ENCODE results near the gene OTOS.

OTOS gene

GRCh38 chr2:240149943-240150784 lies 9.7 kb upstream of the OTOS start:
- no peak overlapping the region for H3K23ac ChIP-seq (ENCODE audit: low read depth, low read length, poor library complexity)
- H3K79me1 ChIP-seq (ENCODE audit: low read depth, low read length), result no peaks in the 10 kb centered on the region
- WGBS, 2 donors (ENCODE audit: extremely low coverage in 2 of 2, insufficient read length in 2 of 2, insufficient replicate concordance in 1 of 2), result no CpG with 5 or more reads among the region's 12 CpGs

DNA sequence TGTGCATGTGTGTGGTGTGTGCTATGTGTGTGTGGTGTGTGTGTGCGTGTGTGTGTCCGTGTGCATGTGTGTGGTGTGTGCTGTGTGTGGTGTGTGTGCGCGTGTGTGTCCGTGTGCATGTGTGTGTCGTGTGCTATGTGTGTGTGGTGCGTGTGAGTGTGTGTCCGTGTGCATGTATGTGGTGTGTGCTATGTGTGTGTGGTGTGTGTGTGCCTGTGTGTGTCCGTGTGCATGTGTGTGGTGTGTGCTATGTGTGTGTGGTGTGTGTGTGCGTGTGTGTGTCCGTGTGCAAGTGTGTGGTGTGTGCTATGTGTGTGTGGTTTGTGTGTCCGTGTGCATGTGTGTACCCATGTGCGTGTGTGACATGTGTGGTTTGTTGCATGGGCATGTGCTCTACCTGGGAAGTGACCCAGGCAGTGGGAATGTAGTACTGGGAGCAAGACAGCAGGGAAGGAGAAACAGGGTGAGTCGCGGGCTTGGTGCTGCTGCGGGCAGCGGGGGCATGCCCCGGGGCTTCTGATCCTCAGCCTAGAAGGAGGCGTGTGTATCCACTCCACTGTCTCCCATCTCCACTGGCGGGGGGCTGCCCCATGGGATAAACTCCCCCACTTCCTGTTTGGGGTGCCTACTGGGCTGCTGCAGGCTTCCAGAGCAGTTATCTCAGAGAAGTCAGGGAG lies 7.6 kb upstream of the OTOS start:
- Histone ChIP-seq H3K18ac (ENCODE audit: low read length) (peak overlapping the region; percentile 67), H3K36me3 (replicated peaks in 1 of 2; ENCODE audit: control insufficient read depth in 2 of 2, insufficient read depth in 2 of 2, low read length in 2 of 2) (peaks cover 0 to 3% of the 10 kb centered on the region in 2 donors), H3K14ac (ENCODE audit: low read length) (peak overlapping the region; percentile 63), H3K27me3 (ENCODE audit: control insufficient read depth in 3 of 3, insufficient read depth in 3 of 3, low read depth in 1 of 3, low read length in 3 of 3) (peaks cover 0 to 16% (median 3%) of the 10 kb centered on the region in 3 experiments), H3K4me1 (ENCODE audit: control insufficient read depth in 2 of 2, insufficient read depth in 1 of 2, low read depth in 1 of 2, low read length in 2 of 2) (peaks cover 0 to 2% of the 10 kb centered on the region in 2 donors), H2AK5ac (ENCODE audit: low read depth, low read length) (peak overlapping the region; percentile 20), H2AFZ (ENCODE audit: low read length) (no peak overlapping the region), H2BK5ac (ENCODE audit: low read length) (peak overlapping the region; percentile 27), H3K4me3 (ENCODE audit: low read length in 2 of 2) (peak overlapping the region in 1 of 2 donors; percentile 72), H3K4ac (ENCODE audit: low read length) (no peak overlapping the region), H3K27ac (replicated peaks; ENCODE audit: low read length) (no peak overlapping the region), H4K8ac (ENCODE audit: low read depth, low read length) (peak overlapping the region; percentile 43), H3K9me3 (replicated peaks in 1 of 2; ENCODE audit: control insufficient read depth in 2 of 2, insufficient read depth in 1 of 2, low read depth in 1 of 2, low read length in 2 of 2) (peaks cover 0 to 1% of the 10 kb centered on the region in 2 donors), H3K79me1 (ENCODE audit: low read depth, low read length) (peaks cover 2% of the 10 kb centered on the region), H2BK15ac (ENCODE audit: low read length) (peak overlapping the region; percentile 45), H2BK120ac (ENCODE audit: low read depth, low read length) (no peak overlapping the region), H3K4me2 (ENCODE audit: insufficient read depth, low read length, poor library complexity, severe bottlenecking) (no peak overlapping the region), H2BK12ac (ENCODE audit: low read length) (peak overlapping the region; percentile 63), H3K9ac (ENCODE audit: low read depth, low read length, poor library complexity) (peak overlapping the region; percentile 78), H3K23ac (ENCODE audit: low read depth, low read length, poor library complexity) (peak overlapping the region; percentile 50), H4K91ac (ENCODE audit: low read depth, low read length, poor library complexity) (peak overlapping the region; percentile 1)
- no peak for DNase-seq (ENCODE audit: low spot score)
- no CpG with 5 or more reads among the region's 20 CpGs for WGBS, 2 donors (ENCODE audit: extremely low coverage in 2 of 2, insufficient read length in 2 of 2, insufficient replicate concordance in 1 of 2)

More at GRCh38 chr2:240149943-240150784, 9.7 kb upstream of the OTOS start:
- no peak overlapping the region for H3K4ac ChIP-seq (ENCODE audit: low read length)
- no peak overlapping the region for H3K4me2 ChIP-seq (ENCODE audit: insufficient read depth, low read length, poor library complexity, severe bottlenecking)
- no peak overlapping the region for H3K27ac ChIP-seq (replicated peaks; ENCODE audit: low read length)
- H3K27me3 ChIP-seq (ENCODE audit: control insufficient read depth in 3 of 3, insufficient read depth in 3 of 3, low read depth in 1 of 3, low read length in 3 of 3), result peaks cover 0 to 23% (median 3%) of the 10 kb centered on the region in 3 experiments
- no peak overlapping the region for H3K4me3 ChIP-seq (ENCODE audit: low read length in 2 of 2)
- DNase-seq (ENCODE audit: low spot score), result peak; percentile 46
- H3K14ac ChIP-seq (ENCODE audit: low read length), result no peak overlapping the region
- H2BK12ac ChIP-seq (ENCODE audit: low read length), result peak overlapping the region; percentile 47
- no peak overlapping the region for H2AFZ ChIP-seq (ENCODE audit: low read length)
- no peak overlapping the region for H3K9ac ChIP-seq (ENCODE audit: low read depth, low read length, poor library complexity)
- no peak overlapping the region for H4K8ac ChIP-seq (ENCODE audit: low read depth, low read length)
- peak overlapping the region; percentile 20 for H2AK5ac ChIP-seq (ENCODE audit: low read depth, low read length)
- peak overlapping the region; percentile 77 for H3K18ac ChIP-seq (ENCODE audit: low read length)
- H3K4me1 ChIP-seq (ENCODE audit: control insufficient read depth in 2 of 2, insufficient read depth in 1 of 2, low read depth in 1 of 2, low read length in 2 of 2), result peaks cover 0 to 10% of the 10 kb centered on the region in 2 donors
- H2BK120ac ChIP-seq (ENCODE audit: low read depth, low read length), result no peak overlapping the region
- peaks cover 0 to 1% of the 10 kb centered on the region in 2 donors for H3K9me3 ChIP-seq (replicated peaks in 1 of 2; ENCODE audit: control insufficient read depth in 2 of 2, insufficient read depth in 1 of 2, low read depth in 1 of 2, low read length in 2 of 2)
- H2BK15ac ChIP-seq (ENCODE audit: low read length), result peak overlapping the region; percentile 69
- peak overlapping the region; percentile 57 for H2BK5ac ChIP-seq (ENCODE audit: low read length)
- H4K91ac ChIP-seq (ENCODE audit: low read depth, low read length, poor library complexity), result no peak overlapping the region
- peaks cover 0 to 3% of the 10 kb centered on the region in 2 donors for H3K36me3 ChIP-seq (replicated peaks in 1 of 2; ENCODE audit: control insufficient read depth in 2 of 2, insufficient read depth in 2 of 2, low read length in 2 of 2)

- Histone ChIP-seq H2BK5ac (ENCODE audit: low read length) (no peak overlapping the region), H3K4me1 (ENCODE audit: control insufficient read depth in 2 of 2, insufficient read depth in 1 of 2, low read depth in 1 of 2, low read length in 2 of 2) (peaks cover 0 to 2% of the 10 kb centered on the region in 2 donors), H3K4ac (ENCODE audit: low read length) (no peak overlapping the region), H3K4me2 (ENCODE audit: insufficient read depth, low read length, poor library complexity, severe bottlenecking) (no peak overlapping the region), H3K18ac (ENCODE audit: low read length) (no peak overlapping the region), H2BK15ac (ENCODE audit: low read length) (no peak overlapping the region), H2BK120ac (ENCODE audit: low read depth, low read length) (no peak overlapping the region), H4K8ac (ENCODE audit: low read depth, low read length) (peak overlapping the region; percentile 43), H2BK12ac (ENCODE audit: low read length) (no peak overlapping the region), H3K79me1 (ENCODE audit: low read depth, low read length) (peaks cover 2% of the 10 kb centered on the region), H3K27ac (replicated peaks; ENCODE audit: low read length) (no peak overlapping the region), H3K27me3 (ENCODE audit: control insufficient read depth in 3 of 3, insufficient read depth in 3 of 3, low read depth in 1 of 3, low read length in 3 of 3) (peaks cover 0 to 18% (median 3%) of the 10 kb centered on the region in 3 experiments), H3K36me3 (replicated peaks in 1 of 2; ENCODE audit: control insufficient read depth in 2 of 2, insufficient read depth in 2 of 2, low read length in 2 of 2) (peaks cover 0 to 3% of the 10 kb centered on the region in 2 donors), H4K91ac (ENCODE audit: low read depth, low read length, poor library complexity) (peak overlapping the region; percentile 12), H2AK5ac (ENCODE audit: low read depth, low read length) (no peak overlapping the region), H2AFZ (ENCODE audit: low read length) (no peak overlapping the region), H3K23ac (ENCODE audit: low read depth, low read length, poor library complexity) (peak overlapping the region; percentile 14), H3K9ac (ENCODE audit: low read depth, low read length, poor library complexity) (peak overlapping the region; percentile 78), H3K14ac (ENCODE audit: low read length) (peak overlapping the region; percentile 17), H3K4me3 (ENCODE audit: low read length in 2 of 2) (peak overlapping the region in 1 of 2 donors; percentile 72), H3K9me3 (replicated peaks in 1 of 2; ENCODE audit: control insufficient read depth in 2 of 2, insufficient read depth in 1 of 2, low read depth in 1 of 2, low read length in 2 of 2) (no peaks in the 10 kb centered on the region)
- no peak for DNase-seq (ENCODE audit: low spot score)
- WGBS, 2 donors (ENCODE audit: extremely low coverage in 2 of 2, insufficient read length in 2 of 2, insufficient replicate concordance in 1 of 2), result no CpG with 5 or more reads among the region's 5 CpGs
Observed at GRCh38 chr2:240147382-240147781, 6.9 kb upstream of the OTOS start.

Data from neuronal stem cell (in vitro differentiated cells).